Activated CD4-positive, alpha-beta T cell treated with anti-CD3 and anti-CD28 coated beads, Interleukin-2, amount 50 U/mL, for 4 hours (primary cell): ENCODE results near the gene WDR82.

Experiments used
- DNase-seq, 2 experiments: peaks; one replicate each; pipeline ENCODE4 v3.0.0-alpha.2; 2020

Gene WDR82

DNA sequence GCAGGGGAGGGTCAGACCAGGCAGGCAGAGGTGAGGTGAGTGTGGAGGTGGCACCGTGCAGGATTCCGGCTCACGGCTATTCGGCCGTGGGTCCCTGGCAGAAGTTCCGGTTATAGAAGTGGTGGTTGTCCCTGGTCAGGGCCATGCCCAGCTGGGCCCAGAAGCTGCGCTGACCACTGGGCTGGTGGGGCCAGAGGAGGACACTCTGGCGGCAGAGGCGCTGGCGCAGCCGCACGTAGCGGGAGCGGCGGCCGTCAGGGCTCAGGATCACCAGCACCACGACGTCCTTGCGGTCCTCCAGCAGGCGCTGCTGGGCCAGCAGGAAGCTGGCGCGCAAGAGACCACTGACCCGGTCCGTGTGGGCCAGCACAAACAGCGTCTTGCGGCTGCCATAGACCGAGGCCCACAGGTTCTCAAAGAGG, 57.3 kb downstream of the WDR82 start:
- DNase-seq: no peak

- DNase-seq: peak; percentile 86 to 91
Observed at GRCh38 chr3:52220380-52221026, 57.9 kb downstream of the WDR82 start.

DNA sequence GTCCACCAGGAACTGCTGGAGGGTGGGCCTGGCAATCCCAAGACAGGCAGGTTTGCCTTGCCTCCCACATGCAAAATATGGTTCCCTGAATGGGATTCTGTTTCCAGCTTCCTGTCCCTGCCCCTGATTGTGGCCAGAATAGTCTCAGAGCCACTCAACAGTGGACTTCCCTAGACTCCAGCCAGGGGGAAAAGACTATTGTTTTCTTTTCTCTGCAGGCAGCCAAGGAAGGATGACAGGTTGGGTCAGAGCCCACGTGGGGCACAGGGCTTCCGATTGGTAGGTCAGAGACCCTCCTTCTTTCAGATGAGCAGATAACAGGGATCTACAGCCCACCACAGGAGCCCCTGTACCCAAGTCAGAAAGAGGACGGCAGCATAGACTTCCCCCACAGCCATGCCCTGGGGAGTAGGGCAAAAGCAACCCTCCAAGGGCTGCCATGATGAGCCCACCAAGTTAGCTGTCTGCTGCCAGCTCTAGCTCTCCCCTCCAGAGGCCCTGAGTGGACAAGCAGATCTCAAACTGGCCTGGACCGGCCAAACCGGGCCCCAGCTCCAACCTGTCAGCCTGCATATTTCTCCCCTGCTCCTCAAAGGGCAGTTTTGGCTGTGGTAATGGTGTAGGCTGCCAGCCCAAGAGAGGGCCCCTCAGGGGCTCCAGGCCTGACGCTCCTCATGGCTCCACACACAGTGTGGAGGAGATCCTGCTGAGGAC, 59.4 kb downstream of the WDR82 start:
- DNase-seq: no peak

DNA sequence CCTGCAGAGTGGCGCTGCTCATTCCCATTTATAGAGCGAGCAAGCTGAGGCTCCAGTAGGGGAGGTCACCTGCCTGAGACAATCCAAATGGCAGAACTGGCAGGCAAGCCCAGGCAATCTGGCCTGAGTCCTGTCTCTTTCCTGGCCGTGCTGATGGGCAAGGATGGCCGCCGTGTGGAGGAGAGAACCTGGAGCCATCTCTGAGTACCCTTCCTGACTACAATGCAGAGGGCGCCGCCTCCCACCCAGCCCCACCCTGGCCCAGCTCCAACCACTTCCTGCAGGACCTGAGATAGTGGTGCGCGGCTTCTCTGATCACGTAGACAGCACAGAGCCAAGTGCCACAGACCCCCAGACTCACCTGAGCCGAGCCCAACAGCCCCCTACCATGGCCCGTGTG, 60.0 kb downstream of the WDR82 start:
- no peak for DNase-seq

DNA sequence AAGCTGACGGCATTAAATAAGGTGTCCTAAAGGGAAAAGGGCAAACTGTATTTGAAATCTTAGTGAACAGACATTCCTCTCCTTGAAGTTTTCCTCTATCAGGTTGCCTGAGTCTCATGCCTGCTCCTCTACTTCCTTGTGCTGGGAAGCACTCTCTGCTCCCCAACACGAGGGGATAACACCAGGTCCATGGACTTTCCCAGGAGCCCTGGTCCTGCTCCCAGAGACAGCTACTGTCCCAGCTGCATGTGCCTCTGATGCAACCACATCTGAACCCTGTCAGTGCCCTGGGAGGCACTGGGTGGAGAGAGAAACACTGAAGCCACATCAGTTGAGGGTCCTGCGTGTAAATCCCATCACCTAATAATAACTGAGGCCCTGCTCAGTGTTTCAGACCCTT, 60.4 kb downstream of the WDR82 start:
- DNase-seq: no peak

DNA sequence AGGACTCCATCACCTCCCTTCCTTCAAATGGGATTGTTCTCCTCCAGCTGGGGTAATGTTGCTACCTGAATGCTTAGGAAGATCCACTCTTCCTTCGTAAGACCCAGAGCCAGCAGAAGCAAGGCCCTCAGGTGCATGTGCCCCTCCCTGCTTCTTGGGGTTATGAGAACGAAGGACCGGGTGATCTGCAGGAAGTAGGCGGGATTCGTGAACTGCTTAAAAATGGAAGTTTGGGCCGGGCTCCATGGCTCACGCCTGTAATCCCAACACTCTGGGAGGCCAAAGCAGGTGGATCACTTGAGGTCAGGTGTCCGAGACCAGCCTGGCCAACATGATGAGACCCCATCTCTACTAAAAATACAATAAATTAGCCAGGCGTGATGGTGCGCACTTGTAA, 61.0 kb downstream of the WDR82 start:
- DNase-seq: no peak

GRCh38 chr3:52216585-52217408, 61.7 kb downstream of the WDR82 start:
- DNase-seq: peak; percentile 64 to 65

- DNase-seq: no peak
Observed at GRCh38 chr3:52215351-52215750, 63.1 kb downstream of the WDR82 start.

DNA sequence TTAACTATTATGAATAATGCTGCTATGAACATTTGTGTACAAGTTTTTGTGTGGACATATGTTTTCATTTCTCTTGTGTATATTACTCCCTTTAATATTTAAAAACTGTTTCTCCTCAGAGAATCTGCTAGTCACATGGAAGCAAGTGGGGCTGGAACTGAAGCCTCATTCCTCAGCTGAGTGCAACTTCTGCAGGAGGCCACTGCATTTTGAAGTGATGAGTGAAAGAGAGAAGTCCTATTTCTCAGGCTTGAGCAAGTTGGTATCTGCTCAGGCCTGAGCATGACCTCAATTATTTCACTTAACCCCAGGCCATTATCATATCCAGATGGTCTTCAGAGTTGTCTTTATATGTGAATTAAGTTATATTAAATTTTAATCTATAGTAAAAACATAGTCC, 64.5 kb downstream of the WDR82 start:
- DNase-seq: no peak

DNA sequence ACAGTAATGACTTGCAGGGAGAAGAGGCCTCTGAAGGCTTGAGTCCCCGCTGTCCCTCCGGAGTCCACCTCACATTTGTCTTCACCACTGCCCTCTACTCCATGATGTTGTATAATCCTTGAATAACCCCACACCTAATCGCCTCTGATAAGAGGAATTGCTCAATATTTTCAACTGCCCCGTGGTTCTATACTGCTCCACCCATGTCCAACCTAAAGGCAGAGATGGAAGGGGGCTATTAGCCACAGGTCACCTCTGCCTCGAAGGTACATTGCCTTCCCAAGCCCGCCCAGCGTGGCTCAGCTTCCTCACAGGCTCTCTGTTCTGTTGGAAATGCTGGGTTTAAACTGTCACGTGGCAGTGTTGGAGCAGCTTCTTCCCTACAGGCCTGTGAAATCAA, 65.4 kb downstream of the WDR82 start:
- DNase-seq: no peak

- DNase-seq: no peak
Observed at GRCh38 chr3:52211268-52211891, 67.1 kb downstream of the WDR82 start.

DNA sequence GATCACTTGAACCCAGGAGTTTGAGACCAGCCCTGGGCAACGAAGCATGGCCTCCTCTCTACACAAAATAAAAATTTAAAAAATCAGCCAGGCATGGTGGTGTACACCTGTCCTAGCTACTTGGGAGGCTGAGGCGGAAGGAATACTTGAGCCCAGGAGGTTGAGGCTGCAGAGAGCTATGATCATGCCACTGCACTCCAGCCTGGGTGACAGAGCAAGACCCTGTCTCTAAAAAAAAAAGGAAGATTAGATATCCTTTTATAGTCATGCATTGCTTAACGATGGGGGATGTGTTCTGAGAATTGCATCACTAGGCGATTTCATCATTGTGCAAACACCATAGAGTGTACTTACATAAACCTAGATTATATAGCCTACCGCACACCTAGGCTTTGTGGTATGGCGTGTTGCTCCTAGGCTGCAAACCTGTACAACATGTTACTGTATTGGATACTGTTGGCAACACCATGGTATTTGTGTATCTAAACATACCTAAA, 67.9 kb downstream of the WDR82 start:
- no peak for DNase-seq

- no peak for DNase-seq
Observed at GRCh38 chr3:52210037-52210436, 68.4 kb downstream of the WDR82 start.

DNA sequence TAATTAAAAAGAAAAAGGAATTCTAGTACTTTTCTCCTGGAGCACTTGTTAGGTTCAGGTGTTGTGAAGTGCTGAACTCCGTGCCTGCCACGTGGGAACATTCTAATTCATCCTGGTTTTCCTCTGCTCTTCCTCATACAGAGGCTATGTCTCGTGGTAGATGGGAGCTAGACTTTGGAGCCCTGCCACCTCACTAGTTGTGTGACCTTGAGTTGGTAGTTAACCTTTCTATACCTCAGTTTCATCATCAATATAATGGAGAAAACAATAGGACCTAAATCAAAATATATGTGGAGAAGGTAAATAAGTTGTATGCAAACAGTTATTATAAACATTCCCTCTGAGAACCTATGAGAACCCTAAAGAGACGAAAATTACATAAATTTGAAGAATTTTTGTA, 69.9 kb downstream of the WDR82 start:
- no peak for DNase-seq

- no peak for DNase-seq
Observed at GRCh38 chr3:52205727-52206372, 72.6 kb downstream of the WDR82 start.
